Epithelial cell of esophagus (primary cell): ENCODE results near the gene ZNF460.
A peak's percentile ranks its signal among the peaks of the same experiment; 100 is the strongest.

Source experiments
- DNase-seq: peaks from one replicate; pipeline ENCODE4 v3.0.0; 2010; ENCODE audit warnings: low read depth
- H3K4me3 ChIP-seq: 2 replicates; pipeline ENCODE4 v1.5.1; 2011; ENCODE audit warnings: mild to moderate bottlenecking, low read length, control low read depth
- TF ChIP-seq, protein P1 (sequence below): IDR thresholded peaks from 2 replicates; pipeline ENCODE4 v1.5.1; 2011; ENCODE audit warnings: low read depth, mild to moderate bottlenecking, low read length, control low read depth, inconsistent platforms; ENCODE audit not compliant: insufficient read depth; ENCODE audit errors: missing control alignments

The ZNF460 gene

DNA sequence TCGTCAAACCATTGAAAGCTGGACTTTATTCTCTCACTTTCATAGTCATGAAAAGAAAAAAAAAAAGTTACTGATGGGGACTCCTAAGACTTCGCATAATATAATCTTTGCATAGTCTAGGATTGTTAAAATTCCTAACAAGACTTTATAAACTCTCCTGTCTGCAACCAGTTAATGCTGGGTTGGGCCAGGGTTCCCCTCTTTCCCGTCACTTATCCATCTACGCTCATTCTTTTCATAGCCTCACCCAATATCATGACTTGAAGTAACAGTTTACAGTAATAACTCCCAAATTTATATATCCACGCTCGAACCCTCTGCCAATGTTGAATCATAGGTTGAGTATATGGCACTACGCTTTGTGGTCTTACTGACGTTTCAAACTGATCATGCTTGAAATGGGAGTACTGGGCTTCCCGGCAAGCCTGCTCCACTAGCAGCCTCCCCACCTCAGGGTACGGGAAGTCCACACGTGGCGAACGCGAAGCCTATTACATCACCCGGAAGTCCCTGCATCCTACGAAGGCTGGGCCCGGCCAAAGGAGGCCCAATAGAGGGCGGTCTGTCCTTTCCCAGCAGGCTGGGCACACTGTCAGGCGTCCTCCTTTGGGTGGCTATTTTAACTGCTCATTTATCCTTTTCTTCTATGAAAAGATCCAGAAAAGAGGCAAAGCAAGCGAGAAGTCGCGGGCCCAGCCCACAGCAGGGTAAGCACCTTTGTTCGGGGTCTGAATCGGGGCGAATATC is 694 bp upstream of the ZNF460 start:
- peak; percentile 96 for DNase-seq
- TF ChIP-seq, protein P1, sequence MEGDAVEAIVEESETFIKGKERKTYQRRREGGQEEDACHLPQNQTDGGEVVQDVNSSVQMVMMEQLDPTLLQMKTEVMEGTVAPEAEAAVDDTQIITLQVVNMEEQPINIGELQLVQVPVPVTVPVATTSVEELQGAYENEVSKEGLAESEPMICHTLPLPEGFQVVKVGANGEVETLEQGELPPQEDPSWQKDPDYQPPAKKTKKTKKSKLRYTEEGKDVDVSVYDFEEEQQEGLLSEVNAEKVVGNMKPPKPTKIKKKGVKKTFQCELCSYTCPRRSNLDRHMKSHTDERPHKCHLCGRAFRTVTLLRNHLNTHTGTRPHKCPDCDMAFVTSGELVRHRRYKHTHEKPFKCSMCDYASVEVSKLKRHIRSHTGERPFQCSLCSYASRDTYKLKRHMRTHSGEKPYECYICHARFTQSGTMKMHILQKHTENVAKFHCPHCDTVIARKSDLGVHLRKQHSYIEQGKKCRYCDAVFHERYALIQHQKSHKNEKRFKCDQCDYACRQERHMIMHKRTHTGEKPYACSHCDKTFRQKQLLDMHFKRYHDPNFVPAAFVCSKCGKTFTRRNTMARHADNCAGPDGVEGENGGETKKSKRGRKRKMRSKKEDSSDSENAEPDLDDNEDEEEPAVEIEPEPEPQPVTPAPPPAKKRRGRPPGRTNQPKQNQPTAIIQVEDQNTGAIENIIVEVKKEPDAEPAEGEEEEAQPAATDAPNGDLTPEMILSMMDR = peak; percentile 44
- peak overlapping the region; percentile 97 for H3K4me3 ChIP-seq

DNA sequence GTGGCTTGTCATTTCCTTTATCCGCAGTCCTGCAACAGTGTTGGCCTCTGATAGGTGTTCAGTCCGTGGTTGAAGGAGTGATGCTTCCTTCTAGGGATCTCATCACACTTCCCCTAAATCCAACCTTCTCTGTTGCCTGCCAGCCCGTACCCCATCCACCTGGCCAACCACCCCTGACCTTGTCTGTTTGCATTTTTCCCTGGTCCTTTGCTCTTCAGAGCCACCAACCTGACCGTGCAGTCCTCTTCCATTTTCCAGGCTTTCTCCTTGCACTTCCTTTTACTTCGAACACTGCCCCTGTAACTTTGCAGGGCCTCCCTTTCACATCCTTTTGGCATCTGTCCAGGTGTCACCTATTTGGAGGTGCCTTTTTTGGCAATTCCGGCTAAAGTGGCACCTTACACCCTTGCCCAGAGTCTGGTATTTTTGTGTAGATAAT is 696 bp downstream of the ZNF460 start:
- DNase-seq = peak; percentile 16
- TF ChIP-seq, protein P1 = no peak
- peak overlapping the region; percentile 97 for H3K4me3 ChIP-seq

DNA sequence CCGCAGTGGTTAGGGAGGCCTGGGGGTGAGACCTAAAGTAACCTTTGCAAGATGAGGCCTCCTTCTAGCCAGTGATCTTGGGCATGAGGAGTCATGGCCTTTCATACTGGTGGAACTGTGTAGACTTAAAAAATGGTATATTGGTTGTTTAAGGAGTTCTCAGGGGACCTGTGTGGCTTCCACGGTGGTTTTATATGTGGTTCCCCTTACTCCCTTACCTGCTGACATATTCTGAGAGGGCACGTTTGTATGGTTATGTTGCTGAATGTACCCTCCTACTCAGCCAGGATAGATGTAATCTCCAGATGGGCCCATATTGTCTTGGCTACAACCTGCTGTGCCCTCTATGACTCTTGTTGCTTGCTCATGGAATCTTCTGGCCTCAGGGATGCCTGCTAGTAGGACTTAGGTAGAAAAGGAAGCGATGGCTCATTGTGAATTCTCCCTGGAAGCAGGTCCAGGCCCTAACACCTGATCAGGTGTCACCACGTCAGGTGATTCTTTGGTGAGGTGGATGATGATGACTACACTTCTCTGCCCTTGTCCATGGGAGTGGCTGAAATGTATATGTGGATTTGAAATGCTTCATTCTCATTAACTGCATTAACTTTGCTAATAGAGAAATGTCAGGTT is 1.8 kb downstream of the ZNF460 start:
- H3K4me3 ChIP-seq = peak overlapping the region; percentile 25
- peak; percentile 97 for DNase-seq
- TF ChIP-seq, protein P1 = no peak

DNA sequence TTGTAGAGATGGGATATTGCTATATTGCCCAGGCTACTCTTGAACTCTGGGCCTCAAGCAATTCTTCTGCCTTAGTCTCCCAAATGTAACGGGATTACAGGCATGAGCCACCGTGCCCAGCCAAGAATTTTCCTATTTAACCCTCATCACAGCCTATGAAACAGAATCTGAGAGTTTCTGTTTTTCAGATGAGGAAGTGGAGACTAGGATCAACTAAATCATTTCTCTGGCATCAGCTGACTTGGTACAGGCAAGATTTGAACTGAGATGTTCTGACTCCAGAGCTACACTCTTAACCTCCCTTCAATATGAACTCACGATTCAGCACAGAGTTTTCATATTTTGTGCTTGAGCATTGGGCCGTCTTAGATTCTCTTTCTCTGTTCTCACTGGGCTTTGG is 8.1 kb downstream of the ZNF460 start:
- no peak for DNase-seq
- TF ChIP-seq, protein P1 = no peak
- H3K4me3 ChIP-seq = no peak overlapping the region

DNA sequence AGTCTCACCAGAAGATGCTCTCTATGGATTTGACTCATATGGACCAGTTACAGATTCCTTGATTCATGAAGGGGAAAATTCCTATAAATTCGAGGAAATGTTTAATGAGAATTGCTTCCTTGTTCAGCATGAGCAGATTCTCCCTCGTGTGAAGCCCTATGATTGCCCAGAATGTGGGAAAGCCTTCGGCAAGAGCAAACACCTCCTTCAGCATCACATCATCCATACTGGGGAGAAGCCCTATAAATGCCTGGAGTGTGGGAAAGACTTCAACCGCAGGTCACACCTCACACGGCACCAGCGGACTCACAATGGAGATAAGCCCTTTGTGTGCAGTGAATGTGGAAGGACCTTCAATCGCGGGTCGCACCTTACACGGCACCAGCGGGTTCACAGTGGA is 10.7 kb downstream of the ZNF460 start:
- TF ChIP-seq, protein P1 = no peak
- no peak overlapping the region for H3K4me3 ChIP-seq
- DNase-seq = no peak

DNA sequence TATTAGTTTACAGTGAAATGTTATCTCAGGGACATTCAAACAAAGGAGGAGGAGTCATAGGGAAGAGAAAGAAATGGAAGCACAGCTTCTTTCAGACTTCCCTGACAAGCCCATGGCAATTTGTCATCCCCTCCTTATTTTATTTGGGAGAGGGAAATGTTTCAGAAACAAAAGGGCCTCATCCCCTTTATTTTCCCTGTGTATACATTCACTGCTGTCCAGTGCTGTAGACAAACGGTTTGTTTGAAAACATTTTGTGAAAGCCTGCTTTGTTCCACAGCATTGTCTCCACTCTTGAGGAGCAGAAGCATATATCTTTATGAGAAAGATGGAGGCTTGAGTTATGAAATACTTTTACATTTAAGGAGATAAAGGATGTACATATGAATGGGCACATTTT is 12.3 kb downstream of the ZNF460 start:
- TF ChIP-seq, protein P1 = no peak
- H3K4me3 ChIP-seq = no peak overlapping the region
- no peak for DNase-seq
